Rectal smooth muscle tissue (tissue), 1 donor: ENCODE measurements around the gene SYT11.

ENCODE experiments used
- H3K27ac ChIP-seq: one replicate; pipeline ENCODE4 v1.7.0; 2013; ENCODE audit warnings: low read depth, low read length, inconsistent platforms
- H3K27me3 ChIP-seq: one replicate; pipeline ENCODE4 v1.7.0; 2013; ENCODE audit warnings: low read length; ENCODE audit not compliant: control insufficient read depth, insufficient read depth
- H3K36me3 ChIP-seq: one replicate; pipeline ENCODE4 v1.7.0; 2013; ENCODE audit warnings: low read length; ENCODE audit not compliant: control insufficient read depth, insufficient read depth
- H3K4me1 ChIP-seq: one replicate; pipeline ENCODE4 v1.7.0; 2013; ENCODE audit warnings: low read length; ENCODE audit not compliant: control insufficient read depth, insufficient read depth
- H3K4me3 ChIP-seq: one replicate; pipeline ENCODE4 v1.7.0; 2013; ENCODE audit warnings: low read length
- H3K9ac ChIP-seq: one replicate; pipeline ENCODE4 v1.7.0; 2013; ENCODE audit warnings: low read length

The SYT11 gene

DNA sequence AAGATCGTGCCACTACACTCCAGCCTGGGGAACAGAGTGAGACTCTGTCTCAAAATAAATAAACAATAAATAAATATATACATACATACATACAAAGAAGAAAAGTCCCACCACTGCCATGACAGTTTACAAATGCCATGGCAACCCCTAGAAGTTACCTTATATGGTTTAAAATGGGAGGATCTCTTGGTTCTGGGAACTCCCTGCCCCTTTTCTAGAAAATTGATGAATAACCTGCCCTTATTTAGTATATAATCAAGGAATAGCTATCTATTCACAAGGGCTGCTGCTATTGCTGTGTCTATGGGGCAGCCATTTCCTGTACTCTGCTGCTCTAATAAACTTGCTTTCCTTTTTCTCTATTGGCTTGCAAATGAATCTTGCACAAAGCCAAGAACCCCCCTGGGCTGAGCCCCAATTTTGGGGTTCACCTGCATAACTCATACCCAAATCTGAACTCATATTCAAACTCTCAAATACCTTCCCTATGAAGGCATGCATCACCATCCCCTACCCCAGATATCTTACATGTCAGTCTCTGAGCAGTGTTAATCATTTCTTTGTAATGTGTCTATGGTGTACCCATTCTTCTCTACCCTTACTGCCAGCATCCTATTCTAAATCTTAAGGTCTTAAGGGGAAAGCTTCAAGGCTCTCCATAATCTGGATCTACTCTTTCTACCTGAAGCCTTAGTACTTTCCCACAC lies 11.4 kb upstream of the SYT11 start:
- peaks cover 2% of the 10 kb centered on the region for H3K36me3 ChIP-seq
- H3K9ac ChIP-seq = no peak overlapping the region
- H3K4me1 ChIP-seq = no peaks in the 10 kb centered on the region
- H3K27me3 ChIP-seq = no peaks in the 10 kb centered on the region
- H3K27ac ChIP-seq = no peak overlapping the region
- H3K4me3 ChIP-seq = no peak overlapping the region

DNA sequence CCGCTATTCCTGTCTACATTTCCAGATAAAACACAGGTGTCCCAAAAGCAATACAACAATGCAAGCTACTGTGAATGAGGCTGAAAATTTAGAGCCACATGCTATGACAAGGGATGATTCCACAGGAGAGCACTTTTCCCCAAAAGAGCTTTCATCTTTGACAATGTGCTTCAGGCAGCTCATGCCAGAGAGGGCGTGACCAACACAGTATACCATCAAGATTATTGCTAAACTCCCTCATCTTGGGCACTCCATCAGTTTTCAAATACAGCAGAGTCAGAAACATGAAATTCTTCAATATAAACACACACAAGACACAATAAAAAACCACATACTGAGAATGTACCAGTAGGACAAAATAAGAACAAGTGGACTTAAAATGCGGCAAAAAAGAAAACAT lies 9.0 kb upstream of the SYT11 start:
- H3K9ac ChIP-seq = no peak overlapping the region
- no peak overlapping the region for H3K4me3 ChIP-seq
- H3K27ac ChIP-seq = no peak overlapping the region
- no peaks in the 10 kb centered on the region for H3K27me3 ChIP-seq
- no peaks in the 10 kb centered on the region for H3K4me1 ChIP-seq
- H3K36me3 ChIP-seq = peaks cover 7% of the 10 kb centered on the region

DNA sequence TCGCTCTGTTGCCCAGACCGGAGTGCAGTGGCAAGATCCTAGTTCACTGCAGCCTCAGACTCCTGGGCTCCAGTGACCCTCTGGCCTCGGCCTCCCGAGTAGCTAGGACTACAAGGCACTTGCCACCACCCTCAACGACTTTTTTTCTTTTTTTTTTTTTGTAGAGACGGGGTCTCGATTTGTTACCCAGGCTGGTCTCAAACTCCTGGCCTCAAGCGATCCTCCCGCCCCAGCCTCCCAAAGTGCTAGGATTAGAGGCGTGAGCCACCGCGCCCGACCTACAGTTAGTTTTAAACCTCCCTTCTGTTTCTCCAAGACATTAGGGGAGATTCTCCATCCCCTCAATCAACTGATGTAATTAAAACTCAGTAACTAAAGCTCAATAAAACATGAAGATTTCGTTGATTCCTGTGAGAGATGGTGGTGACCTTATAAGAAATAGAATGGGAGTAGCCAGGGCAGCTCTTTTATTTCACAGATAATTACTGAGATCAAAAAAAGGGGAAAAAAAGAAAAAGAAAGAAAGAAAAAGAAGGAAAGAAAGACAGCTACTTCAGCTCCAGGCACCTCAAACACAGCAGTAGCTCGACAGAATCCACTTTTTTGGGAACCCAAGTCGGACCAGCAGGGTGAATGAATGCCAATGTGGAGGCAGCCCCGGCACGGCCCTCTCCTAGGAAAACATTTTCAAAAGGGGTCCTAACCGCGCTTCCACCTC lies 3.0 kb upstream of the SYT11 start:
- Histone ChIP-seq H3K4me3 (peak overlapping the region; percentile 94), H3K27me3 (no peaks in the 10 kb centered on the region), H3K4me1 (peaks cover 5% of the 10 kb centered on the region), H3K27ac (peak overlapping the region; percentile 85), H3K9ac (peak overlapping the region; percentile 84), H3K36me3 (peaks cover 5% of the 10 kb centered on the region)

DNA sequence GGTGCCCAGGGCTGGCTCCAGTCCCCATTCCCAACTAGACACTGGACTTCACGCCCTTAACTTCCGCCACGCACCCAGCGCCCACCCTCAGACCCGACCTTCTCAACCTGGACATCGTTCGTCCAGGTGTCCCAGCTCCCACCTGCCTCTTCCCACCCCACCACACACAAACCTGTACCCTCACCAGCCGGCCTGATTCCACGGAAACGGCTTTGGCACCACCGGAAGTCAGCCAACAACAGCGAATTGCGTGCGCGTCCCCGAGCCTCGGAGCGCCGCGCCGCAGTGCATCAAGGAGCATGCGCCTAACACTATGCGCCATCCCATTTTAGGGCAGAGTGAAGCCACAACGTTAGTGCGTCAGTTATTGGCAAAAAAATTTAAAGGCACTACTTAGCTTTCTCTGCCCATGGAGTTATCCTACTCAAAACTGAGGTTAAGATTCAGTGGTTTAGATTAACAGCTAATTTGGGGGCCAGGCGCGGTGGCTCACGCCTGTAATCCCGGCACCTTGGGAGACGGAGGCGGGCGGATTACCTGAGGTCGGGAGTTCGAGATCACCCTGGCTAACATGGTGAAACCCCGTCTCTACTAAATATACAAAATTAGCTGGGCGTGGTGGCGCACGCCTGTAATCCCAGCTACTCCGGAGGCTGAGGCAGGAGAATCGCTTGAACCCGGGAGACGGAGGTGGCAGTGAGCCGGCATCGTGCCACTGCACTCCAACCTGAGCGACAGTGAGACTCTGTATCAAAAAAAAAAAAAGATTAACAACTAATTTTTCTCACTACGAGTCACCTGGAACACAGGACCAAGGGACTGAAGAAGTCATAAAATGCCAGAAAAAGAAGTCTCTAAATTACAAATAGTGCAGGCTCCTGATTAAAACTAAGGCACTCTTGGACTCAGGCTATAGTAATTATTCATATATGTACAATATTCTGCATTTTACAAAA lies 2.1 kb upstream of the SYT11 start, which contains the start of gene GON4L:
Gene GON4L (minus strand): TSS at position 240 of the 956 bp plus-strand sequence. CDS start 3,434 bp downstream, outside the sequence.
- H3K4me1 ChIP-seq = peaks cover 5% of the 10 kb centered on the region
- H3K9ac ChIP-seq = peak within 1 kb of the TSS; percentile 84
- peaks cover 5% of the 10 kb centered on the region for H3K36me3 ChIP-seq
- peak within 1 kb of the TSS; percentile 85 for H3K27ac ChIP-seq
- no peaks in the 10 kb centered on the region for H3K27me3 ChIP-seq
- peak within 1 kb of the TSS; percentile 94 for H3K4me3 ChIP-seq

DNA sequence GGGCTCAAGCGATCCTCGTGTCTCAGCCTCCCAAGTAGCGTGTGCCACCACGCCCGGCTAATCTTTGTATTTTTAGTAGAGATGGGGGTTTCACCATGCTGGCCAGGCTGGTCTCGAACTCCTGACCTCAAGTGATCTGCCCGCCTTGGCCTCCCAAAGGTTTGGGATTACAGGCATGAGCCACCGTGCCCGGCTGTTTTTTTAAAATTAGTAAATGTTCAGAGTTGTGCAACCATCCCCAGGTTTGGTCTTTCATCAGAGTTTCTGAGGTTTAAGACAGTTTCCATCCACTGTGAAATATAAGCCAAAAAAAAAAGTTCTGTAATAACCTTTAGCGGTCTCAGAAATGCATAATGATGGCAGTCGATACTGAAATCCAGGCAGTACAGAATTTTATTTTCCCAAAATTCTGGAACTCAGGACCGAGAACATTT lies 550 bp upstream of the SYT11 start:
- H3K27me3 ChIP-seq = no peaks in the 10 kb centered on the region
- H3K9ac ChIP-seq = no peak overlapping the region
- peaks cover 5% of the 10 kb centered on the region for H3K4me1 ChIP-seq
- peak overlapping the region; percentile 68 for H3K27ac ChIP-seq
- peaks cover 2% of the 10 kb centered on the region for H3K36me3 ChIP-seq
- H3K4me3 ChIP-seq = peak overlapping the region; percentile 67

DNA sequence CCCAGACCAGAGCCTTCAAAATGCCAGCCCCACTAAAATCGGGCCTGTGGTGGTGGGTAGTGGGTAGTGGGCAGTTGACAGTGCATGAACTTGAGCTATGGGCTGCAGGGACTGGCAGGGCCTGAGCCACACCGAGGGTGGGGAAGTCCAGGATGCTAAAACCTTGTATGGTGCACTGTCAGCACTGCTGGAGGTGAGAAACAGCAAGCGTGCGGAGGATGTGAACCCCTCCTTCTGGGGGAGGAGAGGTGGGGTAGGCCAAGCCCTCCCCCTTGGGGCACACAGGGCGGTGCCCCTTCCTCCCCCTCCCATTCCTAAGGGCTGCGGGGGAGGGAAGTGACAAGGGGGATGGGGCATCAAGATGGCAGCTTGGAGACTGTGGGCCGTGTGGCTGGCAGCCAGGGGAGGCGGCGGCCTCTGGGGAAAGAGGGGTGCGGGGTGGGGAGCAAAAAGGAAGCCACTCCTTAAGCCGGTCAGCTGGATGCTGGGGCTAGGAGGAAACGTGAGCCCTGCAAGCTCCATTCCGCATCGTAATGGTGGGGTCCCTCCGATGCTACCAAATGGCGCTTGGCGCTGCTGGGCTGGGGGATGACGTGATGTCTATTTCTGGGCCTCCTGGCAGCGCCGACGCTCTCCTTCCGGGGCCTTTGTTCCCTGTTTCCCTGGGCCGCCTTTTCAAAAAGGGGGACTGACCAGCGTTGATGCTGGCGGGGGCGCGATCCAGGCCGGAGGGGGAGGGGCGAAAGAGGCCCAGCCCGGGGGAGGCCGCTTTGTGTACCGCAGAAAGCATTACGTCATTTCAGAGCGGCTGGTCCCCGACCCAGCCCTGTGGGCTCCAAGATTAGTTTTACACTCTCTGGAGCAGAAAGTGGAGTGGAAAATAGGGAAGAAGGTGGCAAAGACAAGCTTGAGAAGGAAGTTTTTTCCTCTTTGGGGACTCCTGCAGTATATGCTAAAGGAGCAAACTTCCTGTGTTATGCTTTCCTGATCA lies 809 bp downstream of the SYT11 start:
- Histone ChIP-seq H3K4me3 (peak overlapping the region; percentile 57), H3K4me1 (peaks cover 5% of the 10 kb centered on the region), H3K27ac (peak overlapping the region; percentile 74), H3K27me3 (no peaks in the 10 kb centered on the region), H3K36me3 (no peaks in the 10 kb centered on the region), H3K9ac (no peak overlapping the region)

DNA sequence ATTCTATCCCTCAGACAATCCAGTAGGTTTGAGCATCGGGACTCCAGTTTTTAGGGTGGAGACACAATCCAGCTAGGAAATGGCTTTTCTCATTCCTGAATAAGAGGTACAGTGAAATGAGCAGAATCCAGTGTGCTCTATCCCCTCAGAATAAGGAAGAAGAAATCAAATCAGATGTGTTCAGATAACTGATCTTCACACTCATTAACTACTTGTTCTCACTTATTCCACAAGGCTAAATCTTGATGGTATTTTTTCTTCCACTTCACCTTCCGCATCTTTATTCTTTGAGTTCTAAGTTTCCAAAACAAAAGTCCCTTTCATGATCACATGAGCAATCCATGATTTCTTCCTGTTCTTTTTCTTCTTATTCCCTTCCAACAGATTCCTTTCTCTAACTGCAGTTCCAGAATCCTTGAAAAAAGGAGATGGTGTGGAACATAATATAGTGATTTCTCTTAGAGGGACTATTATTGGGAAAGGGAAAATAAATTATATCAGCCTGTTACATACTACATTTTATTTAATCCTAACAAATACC lies 1.7 kb downstream of the SYT11 start:
- Histone ChIP-seq H3K27ac (peak overlapping the region; percentile 74), H3K9ac (no peak overlapping the region), H3K36me3 (no peaks in the 10 kb centered on the region), H3K4me3 (no peak overlapping the region), H3K27me3 (no peaks in the 10 kb centered on the region), H3K4me1 (peaks cover 4% of the 10 kb centered on the region)

DNA sequence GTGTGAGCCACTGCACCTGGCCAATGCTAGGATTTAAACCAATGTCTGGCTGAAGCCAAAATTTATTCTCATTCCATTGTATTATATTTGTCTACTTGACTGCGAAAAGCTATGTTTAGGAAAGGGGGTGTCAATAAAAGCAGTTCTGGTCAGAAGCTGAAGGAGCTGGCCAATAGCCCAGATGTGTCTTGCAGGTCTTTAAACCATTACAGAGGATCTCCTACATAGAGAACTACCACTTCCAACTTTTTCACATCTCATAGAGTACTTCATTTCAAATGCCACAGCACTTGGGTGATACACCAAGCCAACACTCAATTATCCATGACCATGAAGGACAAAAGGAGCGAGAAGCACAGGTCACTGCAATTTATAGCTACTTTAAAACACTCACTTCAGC lies 2.5 kb downstream of the SYT11 start:
- H3K27ac ChIP-seq = no peak overlapping the region
- peaks cover 2% of the 10 kb centered on the region for H3K4me1 ChIP-seq
- H3K9ac ChIP-seq = no peak overlapping the region
- no peaks in the 10 kb centered on the region for H3K36me3 ChIP-seq
- H3K4me3 ChIP-seq = no peak overlapping the region
- no peaks in the 10 kb centered on the region for H3K27me3 ChIP-seq

DNA sequence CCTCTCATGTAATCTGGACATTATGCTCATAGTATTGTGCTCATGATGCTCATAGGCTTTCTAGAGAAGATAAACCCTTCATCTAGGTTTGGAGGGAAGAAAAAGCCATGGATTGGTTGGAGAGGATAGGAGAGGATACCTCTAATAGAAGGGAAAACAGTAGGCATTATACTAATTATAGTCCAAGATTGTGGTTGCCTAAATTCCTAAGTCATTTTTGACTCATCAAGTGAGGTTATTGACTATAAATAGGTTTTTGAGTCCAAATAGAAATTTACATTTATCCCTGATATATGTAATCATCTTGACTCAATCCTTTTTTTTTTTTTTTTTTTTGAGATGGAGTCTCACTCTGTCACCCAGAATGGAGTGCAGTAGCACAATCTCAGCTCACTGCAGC lies 5.0 kb downstream of the SYT11 start:
- Histone ChIP-seq H3K4me3 (no peak overlapping the region), H3K4me1 (peaks cover 2% of the 10 kb centered on the region), H3K27ac (no peak overlapping the region), H3K27me3 (no peaks in the 10 kb centered on the region), H3K36me3 (no peaks in the 10 kb centered on the region), H3K9ac (no peak overlapping the region)

DNA sequence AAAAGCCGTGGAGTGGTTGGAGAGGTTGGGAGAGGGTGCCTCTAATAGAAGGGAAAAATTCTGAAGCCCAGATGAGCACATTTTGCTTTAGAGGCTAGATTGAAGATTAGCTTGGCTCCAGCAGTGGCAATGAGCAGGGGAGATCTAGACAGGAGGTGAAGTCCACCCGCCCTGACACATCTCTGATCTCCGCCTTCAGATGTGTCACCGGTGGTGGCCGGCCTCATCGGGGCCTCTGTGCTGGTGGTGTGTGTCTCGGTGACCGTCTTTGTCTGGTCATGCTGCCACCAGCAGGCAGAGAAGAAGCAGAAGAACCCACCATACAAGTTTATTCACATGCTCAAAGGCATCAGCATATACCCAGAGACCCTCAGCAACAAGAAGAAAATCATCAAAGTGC lies 8.4 kb downstream of the SYT11 start:
- Histone ChIP-seq H3K36me3 (no peaks in the 10 kb centered on the region), H3K4me3 (no peak overlapping the region), H3K9ac (no peak overlapping the region), H3K4me1 (no peaks in the 10 kb centered on the region), H3K27ac (no peak overlapping the region), H3K27me3 (no peaks in the 10 kb centered on the region)

DNA sequence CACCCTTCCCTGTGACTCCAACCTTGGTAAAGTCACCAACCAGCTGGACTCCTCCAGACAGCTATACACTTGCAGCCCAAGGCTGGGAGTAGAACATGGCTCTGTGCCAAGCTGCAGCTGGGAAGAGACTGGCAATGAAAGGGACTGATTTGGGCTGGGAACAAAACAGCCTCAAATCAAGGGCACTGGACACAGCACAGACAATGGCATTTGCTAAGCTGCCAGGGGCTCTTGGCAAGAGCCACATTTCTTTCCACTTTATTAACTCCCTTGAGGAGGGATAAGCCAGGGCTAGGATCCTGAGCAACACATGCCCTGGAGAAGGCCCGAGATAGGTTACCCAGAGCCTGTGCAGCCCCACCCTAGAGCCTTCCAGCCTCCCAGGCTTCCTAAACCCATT lies 12.0 kb downstream of the SYT11 start:
- Histone ChIP-seq H3K27me3 (no peaks in the 10 kb centered on the region), H3K4me3 (no peak overlapping the region), H3K36me3 (no peaks in the 10 kb centered on the region), H3K9ac (no peak overlapping the region), H3K27ac (peak overlapping the region; percentile 32), H3K4me1 (no peaks in the 10 kb centered on the region)
